K562 (cell line): ENCODE results near the gene CC2D2B.
"Not testable (repeated sequence)": the region's sequence is repeated elsewhere in the genome, so short reads cannot be mapped to it uniquely, and the experiment has no call there.

ENCODE experiments used
- CBX5 ChIP-seq: IDR thresholded peaks from 2 replicates; pipeline ENCODE4 v1.6.1; 2014; ENCODE audit warnings: low read depth, borderline replicate concordance
- EZH2 ChIP-seq: IDR thresholded peaks from 2 replicates; pipeline ENCODE4 v1.6.1; 2012; ENCODE audit warnings: low read depth, mild to moderate bottlenecking, inconsistent platforms, low read length, borderline replicate concordance
- NFIC ChIP-seq: fragments of 450-650 bp; IDR thresholded peaks from 2 replicates; pipeline ENCODE4 v1.6.1; 2017; ENCODE audit warnings: mild to moderate bottlenecking, inconsistent platforms
- NFRKB ChIP-seq: fragments of 450-650 bp; IDR thresholded peaks from 2 replicates; pipeline ENCODE4 v1.6.1; 2016; ENCODE audit warnings: low read depth
- NFXL1 ChIP-seq: fragments of 450-650 bp; formaldehyde crosslinking; IDR thresholded peaks from 2 replicates; pipeline ENCODE4 v1.4.0; 2021; ENCODE audit warnings: mild to moderate bottlenecking
- PCBP2 ChIP-seq: fragments of 200-400 bp; formaldehyde crosslinking; IDR thresholded peaks from 2 replicates; pipeline ENCODE4 v1.6.1; 2018; ENCODE audit warnings: low read length, low read depth, mild to moderate bottlenecking, moderate library complexity; ENCODE audit not compliant: poor library complexity, severe bottlenecking
- TBP ChIP-seq: optimal IDR thresholded peaks from 2 replicates; pipeline ENCODE3; 2011; ENCODE audit warnings: low read depth, low read length, improper control_type of control experiment
- TF ChIP-seq, protein P1 (sequence below): sonication (generic); formaldehyde crosslinking; IDR thresholded peaks from 2 replicates; pipeline ENCODE4 v1.8.0; 2022; ENCODE audit warnings: missing genetic modification reagents, mild to moderate bottlenecking, borderline replicate concordance
- TF ChIP-seq, protein P2 (sequence below), 3 experiments: IDR thresholded peaks in 2 of 3; conservative IDR thresholded peaks in 1 of 3; 2 replicates each; pipeline ENCODE4 v1.5.1; 2011 to 2012; ENCODE audit warnings: low read length in 3 of 3, mild to moderate bottlenecking in 3 of 3, control low read depth in 2 of 3, improper control_type of control experiment in 1 of 3, inconsistent platforms in 1 of 3, low read depth in 1 of 3, mixed read lengths in 1 of 3, moderate library complexity in 1 of 3; ENCODE audit not compliant: insufficient read depth in 2 of 3

GRCh38 chr10:96047925-96048324 is 140.2 kb downstream of the CC2D2B start:
- not testable (repeated sequence) for TF ChIP-seq NFRKB; NFIC; EZH2; CBX5; PCBP2; NFXL1 (CRISPR knock-in tag); TBP
- TF ChIP-seq, protein P1, sequence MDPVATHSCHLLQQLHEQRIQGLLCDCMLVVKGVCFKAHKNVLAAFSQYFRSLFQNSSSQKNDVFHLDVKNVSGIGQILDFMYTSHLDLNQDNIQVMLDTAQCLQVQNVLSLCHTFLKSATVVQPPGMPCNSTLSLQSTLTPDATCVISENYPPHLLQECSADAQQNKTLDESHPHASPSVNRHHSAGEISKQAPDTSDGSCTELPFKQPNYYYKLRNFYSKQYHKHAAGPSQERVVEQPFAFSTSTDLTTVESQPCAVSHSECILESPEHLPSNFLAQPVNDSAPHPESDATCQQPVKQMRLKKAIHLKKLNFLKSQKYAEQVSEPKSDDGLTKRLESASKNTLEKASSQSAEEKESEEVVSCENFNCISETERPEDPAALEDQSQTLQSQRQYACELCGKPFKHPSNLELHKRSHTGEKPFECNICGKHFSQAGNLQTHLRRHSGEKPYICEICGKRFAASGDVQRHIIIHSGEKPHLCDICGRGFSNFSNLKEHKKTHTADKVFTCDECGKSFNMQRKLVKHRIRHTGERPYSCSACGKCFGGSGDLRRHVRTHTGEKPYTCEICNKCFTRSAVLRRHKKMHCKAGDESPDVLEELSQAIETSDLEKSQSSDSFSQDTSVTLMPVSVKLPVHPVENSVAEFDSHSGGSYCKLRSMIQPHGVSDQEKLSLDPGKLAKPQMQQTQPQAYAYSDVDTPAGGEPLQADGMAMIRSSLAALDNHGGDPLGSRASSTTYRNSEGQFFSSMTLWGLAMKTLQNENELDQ (CRISPR knock-in tag): not testable (repeated sequence)
- TF ChIP-seq, protein P2, sequence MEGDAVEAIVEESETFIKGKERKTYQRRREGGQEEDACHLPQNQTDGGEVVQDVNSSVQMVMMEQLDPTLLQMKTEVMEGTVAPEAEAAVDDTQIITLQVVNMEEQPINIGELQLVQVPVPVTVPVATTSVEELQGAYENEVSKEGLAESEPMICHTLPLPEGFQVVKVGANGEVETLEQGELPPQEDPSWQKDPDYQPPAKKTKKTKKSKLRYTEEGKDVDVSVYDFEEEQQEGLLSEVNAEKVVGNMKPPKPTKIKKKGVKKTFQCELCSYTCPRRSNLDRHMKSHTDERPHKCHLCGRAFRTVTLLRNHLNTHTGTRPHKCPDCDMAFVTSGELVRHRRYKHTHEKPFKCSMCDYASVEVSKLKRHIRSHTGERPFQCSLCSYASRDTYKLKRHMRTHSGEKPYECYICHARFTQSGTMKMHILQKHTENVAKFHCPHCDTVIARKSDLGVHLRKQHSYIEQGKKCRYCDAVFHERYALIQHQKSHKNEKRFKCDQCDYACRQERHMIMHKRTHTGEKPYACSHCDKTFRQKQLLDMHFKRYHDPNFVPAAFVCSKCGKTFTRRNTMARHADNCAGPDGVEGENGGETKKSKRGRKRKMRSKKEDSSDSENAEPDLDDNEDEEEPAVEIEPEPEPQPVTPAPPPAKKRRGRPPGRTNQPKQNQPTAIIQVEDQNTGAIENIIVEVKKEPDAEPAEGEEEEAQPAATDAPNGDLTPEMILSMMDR (IDR thresholded peaks at IDR 0.05 in 2 of 3, conservative IDR thresholded peaks at IDR 0.05 in 1 of 3; ENCODE audit: insufficient read depth in 2 of 3, low read depth in 1 of 3, low read length in 3 of 3): not testable (repeated sequence)
